HepG2 (cell line): ENCODE data around the gene ZNRD2. TPM values are rescaled to one million over a fixed set of nuclear protein-coding genes. Genes with fewer than 3 reads are reported as not detected.

Experiments
- ATAC-seq: fragments of 200-7000 bp; cut with Tn5 transposase; 3 replicates; pipeline ENCODE4 v1.9.1; 2020; ENCODE audit warnings: mild to moderate bottlenecking, moderate library complexity
- BruUV-seq: library from RNA; stranded (reverse); fragments of 400-500 nt; replicated peaks from 2 replicates; lab custom pipeline; 2021; lab: Mats Ljungman, UMichigan
- CTCF ChIA-PET: fragments of 300-600 bp; formaldehyde crosslinking; extraction: SDS; loops from one replicate; lab custom pipeline; 2021; ENCODE audit warnings: low total read pairs, inconsistent platforms, low intra/inter-chr PET ratio; lab: Yijun Ruan, JAX
- POLR2A ChIA-PET: fragments of 350-600 bp; sonication (Branson Sonifier 250); formaldehyde crosslinking; loops from one replicate; lab custom pipeline; 2020; ENCODE audit warnings: antibody characterized with exemption, inconsistent platforms; lab: Yijun Ruan, JAX
- DNase-seq: peaks from one replicate; pipeline ENCODE4 v3.0.0-alpha.2; 2015; ENCODE audit warnings: low spot score
- FAIRE-seq: peaks from 3 replicates; lab custom pipeline; 2011; peaks lifted over from hg19 to GRCh38; lab: Jason Lieb, UNC
- H2AFZ ChIP-seq: one replicate; pipeline ENCODE4 v1.6.1; 2011; ENCODE audit warnings: low read length, inconsistent platforms
- H3K27ac ChIP-seq: fragments of 300-600 bp; 3 replicates; pipeline ENCODE4 v1.8.0; 2011; ENCODE audit warnings: mixed run types, mild to moderate bottlenecking, mixed read lengths, low read length, inconsistent platforms; ENCODE audit not compliant: insufficient read depth; ENCODE audit errors: extremely low read length
- H3K27me3 ChIP-seq, 2 experiments: fragments of 200-600 bp in 1 of 2; 2 replicates in 1 of 2; 3 replicates in 1 of 2; pipeline versions ENCODE4 v1.6.0 to v1.8.0; 2011; ENCODE audit warnings: low read length in 2 of 2, mild to moderate bottlenecking in 2 of 2, moderate library complexity in 2 of 2, inconsistent platforms in 1 of 2; ENCODE audit not compliant: insufficient read depth in 2 of 2, control insufficient read depth in 1 of 2
- H3K36me3 ChIP-seq, 2 experiments: fragments of 200-600 bp in 1 of 2; replicated peaks in 1 of 2; 2 replicates in 1 of 2; 3 replicates in 1 of 2; pipeline versions ENCODE4 v1.5.1 to v1.8.0; 2011; ENCODE audit warnings: low read length in 2 of 2, inconsistent platforms in 1 of 2; ENCODE audit not compliant: insufficient read depth in 2 of 2, control insufficient read depth in 1 of 2
- H3K4me1 ChIP-seq: 2 replicates; pipeline ENCODE4 v1.5.1; 2012; ENCODE audit warnings: low read length, inconsistent platforms; ENCODE audit not compliant: insufficient read depth
- H3K4me2 ChIP-seq: 2 replicates; pipeline ENCODE4 v1.6.0; 2011; ENCODE audit warnings: low read depth, low read length, inconsistent platforms
- H3K4me3 ChIP-seq, 3 experiments: fragments of 200-600 bp in 1 of 3; sonication (generic), shearing (Covaris generic) in 1 of 3; replicated peaks in 1 of 3; 2 replicates each; pipeline ENCODE4 v1.5.1; 2011 to 2016; ENCODE audit warnings: low read length in 3 of 3, inconsistent platforms in 2 of 3, low read depth in 2 of 3, mild to moderate bottlenecking in 2 of 3, control low read depth in 1 of 3, mixed read lengths in 1 of 3; ENCODE audit not compliant: insufficient read depth in 1 of 3
- H3K79me2 ChIP-seq: one replicate; pipeline ENCODE4 v1.6.1; 2011; ENCODE audit warnings: low read length, inconsistent platforms; ENCODE audit not compliant: insufficient read depth
- H3K9ac ChIP-seq: 2 replicates; pipeline ENCODE4 v1.6.0; 2011; ENCODE audit warnings: mild to moderate bottlenecking, low read depth, low read length, inconsistent platforms; ENCODE audit not compliant: insufficient read depth
- H3K9me3 ChIP-seq: 2 replicates; pipeline ENCODE4 v1.5.1; 2012; ENCODE audit warnings: mild to moderate bottlenecking, low read length
- H4K20me1 ChIP-seq: 2 replicates; pipeline ENCODE4 v1.6.0; 2011; ENCODE audit warnings: inconsistent platforms, mild to moderate bottlenecking, low read length, moderate library complexity; ENCODE audit not compliant: insufficient read depth
- AGO2 ChIP-seq: fragments of 200-400 bp; formaldehyde crosslinking; optimal IDR thresholded peaks from 2 replicates; pipeline ENCODE3; 2017; ENCODE audit warnings: mild to moderate bottlenecking, low read depth, low read length, moderate library complexity
- FOXK2 ChIP-seq: fragments of 450-650 bp; IDR thresholded peaks from 2 replicates; pipeline ENCODE4 v1.6.1; 2016
- POLR2A ChIP-seq, 2 experiments: IDR thresholded peaks; 2 replicates each; pipeline ENCODE4 v1.6.1; 2011; ENCODE audit warnings: low read depth in 2 of 2, low read length in 2 of 2, mild to moderate bottlenecking in 1 of 2, moderate library complexity in 1 of 2; ENCODE audit not compliant: insufficient read depth in 1 of 2
- POLR2G ChIP-seq: fragments of 200-400 bp; formaldehyde crosslinking; IDR thresholded peaks from 2 replicates; pipeline ENCODE4 v1.6.1; 2018; ENCODE audit warnings: mild to moderate bottlenecking, low read depth, low read length, moderate library complexity
- PTBP1 ChIP-seq: fragments of 200-400 bp; formaldehyde crosslinking; IDR thresholded peaks from 2 replicates; pipeline ENCODE4 v1.6.1; 2018; ENCODE audit warnings: low read length, low read depth; ENCODE audit not compliant: poor library complexity, severe bottlenecking
- RBFOX2 ChIP-seq: fragments of 200-400 bp; formaldehyde crosslinking; IDR thresholded peaks from 2 replicates; pipeline ENCODE4 v1.6.1; 2017; ENCODE audit warnings: low read depth, mild to moderate bottlenecking, low read length
- RBM22 ChIP-seq: fragments of 200-400 bp; formaldehyde crosslinking; optimal IDR thresholded peaks from 2 replicates; pipeline ENCODE3; 2017; ENCODE audit warnings: mild to moderate bottlenecking, low read length, moderate library complexity
- ZKSCAN5 ChIP-seq: sonication (generic); formaldehyde crosslinking; IDR thresholded peaks from 2 replicates; pipeline ENCODE4 v1.5.1; 2020; ENCODE audit warnings: mild to moderate bottlenecking, missing genetic modification reagents
- ZNF549 ChIP-seq: sonication (generic); formaldehyde crosslinking; IDR thresholded peaks from 2 replicates; pipeline ENCODE4 v1.5.0; 2020; ENCODE audit warnings: missing genetic modification reagents
- ZNF775 ChIP-seq: sonication (generic); formaldehyde crosslinking; IDR thresholded peaks from 2 replicates; pipeline ENCODE4 v1.4.0; 2020; ENCODE audit warnings: missing genetic modification reagents, mild to moderate bottlenecking, moderate library complexity, borderline replicate concordance
- WGBS: methylation state at CpG from one replicate; pipeline ENCODE4 v1.1.6; 2017; ENCODE audit warnings: low lambda C conversion rate; 5-methylcytosine and 5-hydroxymethylcytosine counted together
- in situ Hi-C: cut with HindIII; loops from 2 replicates; pipeline ENCODE4 v1.10.0; 2017; ENCODE audit warnings: low pct_unique_long_range_greater_than_20kb; ENCODE audit not compliant: extremely low pct_ligation_motif_present
- intact Hi-C: fragments of 100-400 bp; cut with micrococcal nuclease; formaldehyde crosslinking; loops from one replicate; pipeline ENCODE4 v1.10.0; 2022; ENCODE audit not compliant: unreplicated experiment
- polyA plus RNA-seq, 8 experiments: library from polyadenylated mRNA; depleted of rRNA in 3 of 8; stranded (reverse) in 7 of 8; unstranded in 1 of 8; fragments of >200 nt; fragmentation: Illumina TruSeq in 4 of 8; extraction: Trizol in 4 of 8; gene quantifications; 2 replicates each; pipeline versions ENCODE4 v1.2.1 to v1.2.3, GENCODE V29; 2011 to 2016; ENCODE audit warnings: low read depth in 4 of 8, missing spikeins in 1 of 8, mixed read lengths in 1 of 8; ENCODE audit not compliant: insufficient read depth in 1 of 8
- total RNA-seq, 5 experiments: library from RNA; depleted of rRNA; stranded (reverse); fragments of >200 nt; fragmentation: Illumina TruSeq; extraction: Trizol; gene quantifications; 2 replicates each; pipeline ENCODE4 v1.2.3, GENCODE V29; 2016; ENCODE audit warnings: low read depth in 1 of 5
- TF ChIP-seq, protein P1 (sequence below): sonication (generic); formaldehyde crosslinking; IDR thresholded peaks from 2 replicates; pipeline ENCODE4 v1.4.0; 2020; ENCODE audit warnings: missing genetic modification reagents, mild to moderate bottlenecking, borderline replicate concordance
- TF ChIP-seq, protein P2 (sequence below): sonication (generic); formaldehyde crosslinking; conservative IDR thresholded peaks from 2 replicates; pipeline ENCODE4 v1.4.0; 2020; ENCODE audit warnings: mild to moderate bottlenecking, missing genetic modification reagents, moderate library complexity

ZNRD2 gene
- total and polyA plus RNA-seq, 2 of the 13 experiments (the other 11 are each of a cell fraction or from before 2014, with no cell fraction given), result 29.2 to 34.0 TPM

DNA sequence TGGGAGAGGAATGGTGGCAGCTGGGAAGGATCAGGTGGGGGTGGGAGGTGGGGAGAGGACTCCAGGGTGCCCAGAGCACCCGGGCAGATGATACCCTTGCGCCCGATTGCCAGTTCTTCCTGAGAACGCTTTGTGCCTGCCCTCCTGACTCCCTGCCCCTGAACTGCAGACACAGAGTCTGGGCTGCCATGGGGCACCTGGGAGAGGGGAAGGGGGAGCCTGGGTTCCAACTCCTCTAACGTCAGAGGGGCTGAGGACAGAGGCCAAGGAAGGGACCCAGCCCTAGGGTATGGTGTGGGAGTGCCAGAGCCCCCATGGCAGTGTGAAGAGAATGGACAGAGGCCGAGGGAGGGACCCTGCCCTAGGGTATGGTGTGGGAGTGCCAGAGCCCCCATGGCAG is 26.2 kb downstream of the ZNRD2 start:
- no peaks in the 10 kb centered on the region for H3K9me3 ChIP-seq
- ATAC-seq, result no peak
- ChIA-PET POLR2A (interaction anchor here (0.8 to 1.6 kb wide), 2 partner anchors 9 to 10 kb away, joined by 3 read pairs; no protein-coding TSS in a partner anchor), CTCF (no interaction called here)
- no peaks in the 10 kb centered on the region for H3K4me1 ChIP-seq
- H3K4me3 ChIP-seq, result no peak overlapping the region
- in situ Hi-C loops (no loop called here), intact Hi-C loops (no loop called here)
- 100% methylated on average over 5 of the region's 6 CpGs for WGBS
- H3K36me3 ChIP-seq, result peaks cover 14 to 18% of the 10 kb centered on the region in 2 experiments; a peak in 4 of 5 replicates
- BruUV-seq, result no TSS peak
- 0 out of 2 replicates have a peak, but pooled peaks cover 3% of the 10 kb centered on the region for H4K20me1 ChIP-seq
- no peaks in the 10 kb centered on the region for H3K27me3 ChIP-seq
- H3K9ac ChIP-seq, result no peak overlapping the region
- FAIRE-seq, result no peak
- DNase-seq, result no peak
- H3K27ac ChIP-seq, result no peak overlapping the region
- no peaks in the 10 kb centered on the region for H3K79me2 ChIP-seq
- peak; percentile 11 for TF ChIP-seq RBM22
- TF ChIP-seq AGO2, result peak; percentile 88
- no peak for TF ChIP-seq ZNF775 (CRISPR knock-in tag)
- TF ChIP-seq POLR2G, result peak; percentile 53; the same call in 1 of the 2 replicates
- peak in 1 of 2 experiments; percentile 21; a peak in 1 of 4 replicates for TF ChIP-seq POLR2A (IDR thresholded peaks at IDR 0.05; ENCODE audit: insufficient read depth in 1 of 2, low read depth in 2 of 2, low read length in 2 of 2)
- no peak overlapping the region for H3K4me2 ChIP-seq
- H2AFZ ChIP-seq, result no peak overlapping the region

DNA sequence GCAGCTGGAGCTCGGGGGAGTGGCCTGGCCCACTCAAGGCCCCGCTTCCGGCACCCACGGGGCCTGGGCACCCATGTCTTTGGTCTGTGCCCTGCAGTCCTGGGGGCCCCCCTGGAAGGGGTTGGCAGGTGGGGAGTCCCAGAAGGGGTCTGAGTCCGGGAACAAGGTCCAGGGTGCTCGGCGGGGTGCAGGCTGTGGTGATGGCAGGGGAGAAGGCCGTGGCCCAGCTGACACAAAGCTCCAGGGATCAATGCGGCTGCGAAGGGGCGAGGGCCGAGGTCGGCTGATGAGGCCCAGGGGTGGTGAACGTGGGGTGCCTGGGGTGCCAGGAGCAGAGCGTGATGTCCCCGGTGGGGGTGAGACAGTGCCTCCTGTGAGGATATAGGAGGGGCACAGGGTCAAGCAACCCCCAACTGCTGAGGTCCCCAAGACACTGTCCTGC is 28.0 kb downstream of the ZNRD2 start:
- 98% methylated on average over 12 of the region's 16 CpGs for WGBS
- no peak for ATAC-seq
- no peak for TF ChIP-seq FOXK2
- TF ChIP-seq, protein P1, sequence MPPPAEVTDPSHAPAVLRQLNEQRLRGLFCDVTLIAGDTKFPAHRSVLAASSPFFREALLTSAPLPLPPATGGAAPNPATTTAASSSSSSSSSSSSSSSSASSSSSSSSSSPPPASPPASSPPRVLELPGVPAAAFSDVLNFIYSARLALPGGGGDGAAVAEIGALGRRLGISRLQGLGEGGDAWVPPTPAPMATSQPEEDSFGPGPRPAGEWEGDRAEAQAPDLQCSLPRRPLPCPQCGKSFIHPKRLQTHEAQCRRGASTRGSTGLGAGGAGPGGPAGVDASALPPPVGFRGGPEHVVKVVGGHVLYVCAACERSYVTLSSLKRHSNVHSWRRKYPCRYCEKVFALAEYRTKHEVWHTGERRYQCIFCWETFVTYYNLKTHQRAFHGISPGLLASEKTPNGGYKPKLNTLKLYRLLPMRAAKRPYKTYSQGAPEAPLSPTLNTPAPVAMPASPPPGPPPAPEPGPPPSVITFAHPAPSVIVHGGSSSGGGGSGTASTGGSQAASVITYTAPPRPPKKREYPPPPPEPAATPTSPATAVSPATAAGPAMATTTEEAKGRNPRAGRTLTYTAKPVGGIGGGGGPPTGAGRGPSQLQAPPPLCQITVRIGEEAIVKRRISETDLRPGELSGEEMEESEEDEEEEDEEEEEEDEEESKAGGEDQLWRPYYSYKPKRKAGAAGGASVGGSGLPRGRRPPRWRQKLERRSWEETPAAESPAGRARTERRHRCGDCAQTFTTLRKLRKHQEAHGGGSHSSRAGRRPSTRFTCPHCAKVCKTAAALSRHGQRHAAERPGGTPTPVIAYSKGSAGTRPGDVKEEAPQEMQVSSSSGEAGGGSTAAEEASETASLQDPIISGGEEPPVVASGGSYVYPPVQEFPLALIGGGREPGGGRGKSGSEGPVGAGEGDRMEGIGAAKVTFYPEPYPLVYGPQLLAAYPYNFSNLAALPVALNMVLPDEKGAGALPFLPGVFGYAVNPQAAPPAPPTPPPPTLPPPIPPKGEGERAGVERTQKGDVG, result no peak
- no peak for TF ChIP-seq ZKSCAN5 (CRISPR knock-in tag)
- TF ChIP-seq PTBP1, result no peak
- TF ChIP-seq RBFOX2, result peak; percentile 68
- TF ChIP-seq ZNF549, result no peak
- TF ChIP-seq, protein P2, sequence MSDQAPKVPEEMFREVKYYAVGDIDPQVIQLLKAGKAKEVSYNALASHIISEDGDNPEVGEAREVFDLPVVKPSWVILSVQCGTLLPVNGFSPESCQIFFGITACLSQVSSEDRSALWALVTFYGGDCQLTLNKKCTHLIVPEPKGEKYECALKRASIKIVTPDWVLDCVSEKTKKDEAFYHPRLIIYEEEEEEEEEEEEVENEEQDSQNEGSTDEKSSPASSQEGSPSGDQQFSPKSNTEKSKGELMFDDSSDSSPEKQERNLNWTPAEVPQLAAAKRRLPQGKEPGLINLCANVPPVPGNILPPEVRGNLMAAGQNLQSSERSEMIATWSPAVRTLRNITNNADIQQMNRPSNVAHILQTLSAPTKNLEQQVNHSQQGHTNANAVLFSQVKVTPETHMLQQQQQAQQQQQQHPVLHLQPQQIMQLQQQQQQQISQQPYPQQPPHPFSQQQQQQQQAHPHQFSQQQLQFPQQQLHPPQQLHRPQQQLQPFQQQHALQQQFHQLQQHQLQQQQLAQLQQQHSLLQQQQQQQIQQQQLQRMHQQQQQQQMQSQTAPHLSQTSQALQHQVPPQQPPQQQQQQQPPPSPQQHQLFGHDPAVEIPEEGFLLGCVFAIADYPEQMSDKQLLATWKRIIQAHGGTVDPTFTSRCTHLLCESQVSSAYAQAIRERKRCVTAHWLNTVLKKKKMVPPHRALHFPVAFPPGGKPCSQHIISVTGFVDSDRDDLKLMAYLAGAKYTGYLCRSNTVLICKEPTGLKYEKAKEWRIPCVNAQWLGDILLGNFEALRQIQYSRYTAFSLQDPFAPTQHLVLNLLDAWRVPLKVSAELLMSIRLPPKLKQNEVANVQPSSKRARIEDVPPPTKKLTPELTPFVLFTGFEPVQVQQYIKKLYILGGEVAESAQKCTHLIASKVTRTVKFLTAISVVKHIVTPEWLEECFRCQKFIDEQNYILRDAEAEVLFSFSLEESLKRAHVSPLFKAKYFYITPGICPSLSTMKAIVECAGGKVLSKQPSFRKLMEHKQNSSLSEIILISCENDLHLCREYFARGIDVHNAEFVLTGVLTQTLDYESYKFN, result no peak

More for the DNA sequence above, 28.0 kb downstream of the ZNRD2 start:
- FAIRE-seq, result no peak
- Histone ChIP-seq H3K27me3 (no peaks in the 10 kb centered on the region), H3K36me3 (peaks cover 14 to 21% of the 10 kb centered on the region in 2 experiments; a peak in 4 of 5 replicates), H3K4me1 (no peaks in the 10 kb centered on the region), H3K9me3 (no peaks in the 10 kb centered on the region), H3K9ac (no peak overlapping the region), H3K4me2 (no peak overlapping the region), H3K4me3 (no peak overlapping the region), H4K20me1 (0 out of 2 replicates have a peak, but pooled peaks cover 3% of the 10 kb centered on the region), H3K27ac (no peak overlapping the region), H2AFZ (no peak overlapping the region), H3K79me2 (no peaks in the 10 kb centered on the region)
- in situ Hi-C loops, result no loop called here
- intact Hi-C loops, result no loop called here
- DNase-seq, result no peak
- ChIA-PET POLR2A (interaction anchor here (0.7 to 1.2 kb wide), 4 partner anchors 12 to 65 kb away, joined by 3 read pairs; partner anchors contain the start of genes MAP3K11 and RELA), CTCF (no interaction called here)
- no TSS peak for BruUV-seq
